Upper lobe of left lung (tissue), 4 donors: ENCODE results near the gene KIF22.

Experiments used
- EP300 ChIP-seq, 4 donors: sonication (generic); formaldehyde crosslinking; IDR thresholded peaks; one replicate each; pipeline ENCODE4 v1.5.1; 2017; ENCODE audit warnings: antibody characterized with exemption in 4 of 4, control low read depth in 2 of 4
- TF ChIP-seq, protein P1 (sequence below), 6 experiments: fragments of 450-650 bp in 4 of 6; fragments of 200-600 bp in 2 of 6; sonication (generic) in 2 of 6; IDR thresholded peaks; one replicate each; pipeline ENCODE4 v1.5.1; 2016 to 2019; ENCODE audit warnings: antibody characterized with exemption in 6 of 6

DNA sequence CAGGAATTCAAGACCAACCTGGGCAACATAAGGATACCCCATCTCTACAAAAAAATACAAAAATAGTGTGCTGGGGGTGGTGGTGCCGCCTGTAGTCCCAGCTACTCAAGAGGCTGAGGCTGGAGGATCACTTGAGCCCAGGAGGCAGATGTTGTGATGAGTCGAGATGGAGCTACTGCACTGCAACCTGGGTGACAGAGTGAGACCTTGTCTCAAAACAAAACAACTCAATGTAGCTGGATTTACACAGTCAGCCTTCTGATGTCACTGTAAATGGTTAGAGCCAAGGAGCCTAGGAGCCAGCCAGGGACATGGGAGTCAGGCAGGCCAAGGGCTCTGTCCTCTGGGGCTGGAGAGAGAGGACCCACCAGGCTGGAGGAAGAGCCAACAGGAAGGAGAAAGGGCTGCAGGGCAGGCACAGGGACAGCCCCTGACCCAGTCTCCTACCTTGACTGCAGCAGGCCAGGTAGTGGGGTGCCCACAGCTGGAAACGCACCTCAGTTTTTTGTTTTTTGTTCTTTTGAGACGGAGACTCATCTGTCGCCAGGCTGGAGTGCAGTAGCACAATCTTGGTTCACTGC lies 64.1 kb downstream of the KIF22 start:
- TF ChIP-seq, protein P1, sequence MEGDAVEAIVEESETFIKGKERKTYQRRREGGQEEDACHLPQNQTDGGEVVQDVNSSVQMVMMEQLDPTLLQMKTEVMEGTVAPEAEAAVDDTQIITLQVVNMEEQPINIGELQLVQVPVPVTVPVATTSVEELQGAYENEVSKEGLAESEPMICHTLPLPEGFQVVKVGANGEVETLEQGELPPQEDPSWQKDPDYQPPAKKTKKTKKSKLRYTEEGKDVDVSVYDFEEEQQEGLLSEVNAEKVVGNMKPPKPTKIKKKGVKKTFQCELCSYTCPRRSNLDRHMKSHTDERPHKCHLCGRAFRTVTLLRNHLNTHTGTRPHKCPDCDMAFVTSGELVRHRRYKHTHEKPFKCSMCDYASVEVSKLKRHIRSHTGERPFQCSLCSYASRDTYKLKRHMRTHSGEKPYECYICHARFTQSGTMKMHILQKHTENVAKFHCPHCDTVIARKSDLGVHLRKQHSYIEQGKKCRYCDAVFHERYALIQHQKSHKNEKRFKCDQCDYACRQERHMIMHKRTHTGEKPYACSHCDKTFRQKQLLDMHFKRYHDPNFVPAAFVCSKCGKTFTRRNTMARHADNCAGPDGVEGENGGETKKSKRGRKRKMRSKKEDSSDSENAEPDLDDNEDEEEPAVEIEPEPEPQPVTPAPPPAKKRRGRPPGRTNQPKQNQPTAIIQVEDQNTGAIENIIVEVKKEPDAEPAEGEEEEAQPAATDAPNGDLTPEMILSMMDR (IDR thresholded peaks at IDR 0.05): no peak
- TF ChIP-seq EP300 (IDR thresholded peaks at IDR 0.05): no peak
